RPMI7951 (cell line): Measurements from ENCODE around the gene FMO4. TPM values are rescaled to one million over a fixed set of nuclear protein-coding genes. Genes with fewer than 3 reads are reported as not detected.

Source experiments
- DNase-seq: peaks from one replicate; pipeline ENCODE4 v3.0.0-alpha.2; 2012; ENCODE audit warnings: low read depth
- total RNA-seq: library from RNA; depleted of rRNA; stranded (reverse); fragments of >200 nt; shearing (Covaris generic); gene quantifications from 2 replicates; pipeline ENCODE4 v1.2.3, GENCODE V29; 2014; rRNA removed

Gene FMO4, protein sequence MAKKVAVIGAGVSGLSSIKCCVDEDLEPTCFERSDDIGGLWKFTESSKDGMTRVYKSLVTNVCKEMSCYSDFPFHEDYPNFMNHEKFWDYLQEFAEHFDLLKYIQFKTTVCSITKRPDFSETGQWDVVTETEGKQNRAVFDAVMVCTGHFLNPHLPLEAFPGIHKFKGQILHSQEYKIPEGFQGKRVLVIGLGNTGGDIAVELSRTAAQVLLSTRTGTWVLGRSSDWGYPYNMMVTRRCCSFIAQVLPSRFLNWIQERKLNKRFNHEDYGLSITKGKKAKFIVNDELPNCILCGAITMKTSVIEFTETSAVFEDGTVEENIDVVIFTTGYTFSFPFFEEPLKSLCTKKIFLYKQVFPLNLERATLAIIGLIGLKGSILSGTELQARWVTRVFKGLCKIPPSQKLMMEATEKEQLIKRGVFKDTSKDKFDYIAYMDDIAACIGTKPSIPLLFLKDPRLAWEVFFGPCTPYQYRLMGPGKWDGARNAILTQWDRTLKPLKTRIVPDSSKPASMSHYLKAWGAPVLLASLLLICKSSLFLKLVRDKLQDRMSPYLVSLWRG
- total RNA-seq, result 3.1 and 10.8 TPM in 2 replicates

DNA sequence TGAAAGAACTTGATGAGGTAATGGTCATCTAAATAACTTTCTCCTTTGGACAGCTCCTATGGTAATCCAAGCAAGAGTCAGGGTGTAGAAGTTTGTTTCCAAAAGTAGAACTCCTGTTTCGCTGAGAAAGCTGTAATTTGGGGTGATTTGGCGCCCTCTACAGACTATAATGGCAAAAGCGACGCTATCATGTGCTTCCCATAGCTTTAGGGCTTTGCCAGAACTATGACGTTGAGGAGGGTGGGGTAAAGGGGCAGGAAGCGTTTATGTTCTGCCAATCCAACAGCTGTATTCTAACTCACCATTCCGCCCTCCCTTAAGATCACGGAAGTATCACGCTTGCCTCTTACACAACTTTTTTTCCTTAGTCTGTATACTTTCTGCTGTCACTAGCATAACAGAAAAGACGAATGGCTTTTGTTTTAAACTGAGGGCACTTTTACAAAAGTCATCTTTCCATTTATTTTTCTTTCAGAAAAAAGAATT is at the start of gene FMO4:
Gene FMO4 (plus strand): TSS at position 349 of the 486 bp plus-strand sequence. CDS start 5,643 bp downstream, outside the sequence.
- DNase-seq, result peak; percentile 98

DNA sequence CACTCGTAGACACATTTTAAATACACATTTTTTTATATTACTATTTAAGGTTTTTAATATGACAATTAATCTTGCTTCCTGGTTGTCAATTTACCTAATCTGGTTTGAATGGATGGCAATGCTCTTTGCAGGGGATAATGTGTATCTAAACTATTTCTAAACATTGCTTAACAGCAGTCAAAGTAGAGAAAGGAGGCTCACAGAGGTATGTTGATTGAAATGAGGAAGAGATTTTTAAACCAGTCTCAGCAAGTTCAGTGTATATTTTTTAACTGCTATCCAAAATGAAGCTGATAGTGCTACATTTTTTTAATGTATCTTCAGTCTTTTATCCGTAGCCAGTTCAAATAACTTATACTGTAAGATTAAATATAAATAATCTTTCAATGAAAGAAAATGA is 48.3 kb upstream of the FMO4 start:
- DNase-seq, result no peak

DNA sequence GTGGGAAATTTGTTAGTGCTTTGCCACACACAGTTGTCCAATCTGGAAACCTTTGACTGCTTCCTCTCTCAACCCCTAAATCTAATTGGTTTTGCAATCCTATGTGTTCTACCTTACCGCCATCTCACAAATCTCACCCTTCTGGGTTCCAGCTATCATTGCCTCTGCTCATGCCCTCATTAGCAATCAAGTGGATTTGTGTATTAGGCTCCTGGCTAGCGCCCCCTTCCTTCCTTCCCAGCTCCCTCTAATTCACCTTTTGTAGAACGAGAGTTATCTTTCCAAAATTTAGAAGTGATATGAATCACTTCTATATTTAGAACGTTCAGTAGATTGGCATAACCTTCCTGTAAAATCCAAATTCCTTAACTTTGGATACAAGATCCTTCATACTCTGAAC is 47.1 kb upstream of the FMO4 start:
- no peak for DNase-seq

DNA sequence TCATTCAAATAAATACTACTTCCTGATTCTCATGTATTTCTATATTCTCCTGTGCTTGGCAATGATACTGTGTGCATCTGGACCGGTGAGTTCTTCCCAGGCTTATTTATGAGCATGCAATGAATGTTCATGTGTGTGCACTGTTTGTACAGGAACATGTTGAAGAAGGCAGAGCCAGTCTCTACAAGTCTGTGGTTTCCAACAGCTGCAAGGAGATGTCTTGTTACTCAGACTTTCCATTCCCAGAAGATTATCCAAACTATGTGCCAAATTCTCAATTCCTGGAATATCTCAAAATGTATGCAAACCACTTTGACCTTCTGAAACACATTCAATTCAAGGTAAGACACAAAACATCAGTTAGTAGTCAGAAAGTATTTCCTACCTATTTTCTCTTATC is 46.6 kb upstream of the FMO4 start:
- peak; percentile 48 for DNase-seq

- DNase-seq, result no peak
Measured at GRCh38 chr1:171270806-171271205, 43.2 kb upstream of the FMO4 start.

DNA sequence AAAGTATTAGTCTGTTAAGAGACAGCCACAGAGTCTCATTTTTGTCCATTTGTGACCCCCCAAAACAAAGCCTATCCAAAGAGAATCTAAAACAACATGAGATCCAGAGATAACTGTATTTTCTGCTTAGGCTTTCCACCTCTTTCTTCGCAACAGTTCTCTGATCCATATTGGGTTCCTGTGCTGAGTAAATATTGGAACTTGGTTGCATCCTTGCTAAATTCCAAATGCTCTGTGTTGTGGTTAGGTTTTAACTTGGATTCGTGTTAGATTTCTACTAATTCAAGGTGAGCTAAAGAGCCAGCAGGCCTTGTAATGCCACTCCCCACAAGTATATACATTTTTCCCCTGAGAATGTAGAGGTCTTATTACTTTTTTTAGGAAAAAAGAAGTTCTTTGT is 36.4 kb upstream of the FMO4 start:
- no peak for DNase-seq

DNA sequence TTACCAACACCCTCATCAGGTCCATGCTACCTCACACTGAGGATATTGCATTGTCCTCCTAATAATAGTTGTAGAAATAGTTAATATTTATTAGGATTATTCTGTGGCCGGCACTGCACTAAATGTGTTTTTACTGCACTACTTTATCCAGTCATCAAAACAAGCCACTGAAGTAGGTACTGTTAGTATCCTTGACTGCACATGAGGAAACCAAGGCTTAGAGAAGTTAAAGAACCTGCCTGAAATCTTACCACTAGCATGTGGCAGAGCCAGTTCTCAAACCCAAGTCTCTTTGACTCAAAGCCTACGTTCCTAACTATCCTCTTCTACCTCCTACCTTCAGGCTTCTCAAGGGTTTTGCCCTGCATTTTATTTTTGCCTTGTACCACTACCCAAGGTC is 34.7 kb upstream of the FMO4 start:
- no peak for DNase-seq

GRCh38 chr1:171279678-171280077 is 34.3 kb upstream of the FMO4 start:
- no peak for DNase-seq

DNA sequence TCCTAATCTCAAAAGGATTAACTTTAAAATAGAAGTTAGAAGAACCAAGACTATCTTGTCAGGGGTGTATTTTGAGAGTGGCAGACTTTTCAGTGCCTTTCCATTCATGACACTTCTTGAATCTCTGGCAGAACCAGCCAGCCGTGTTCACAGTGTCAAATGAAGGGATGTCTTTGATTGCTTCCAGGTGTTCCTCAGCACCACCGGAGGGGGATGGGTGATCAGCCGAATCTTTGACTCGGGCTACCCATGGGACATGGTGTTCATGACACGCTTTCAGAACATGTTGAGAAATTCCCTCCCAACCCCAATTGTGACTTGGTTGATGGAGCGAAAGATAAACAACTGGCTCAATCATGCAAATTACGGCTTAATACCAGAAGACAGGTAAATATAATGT is 33.4 kb upstream of the FMO4 start:
- no peak for DNase-seq

DNA sequence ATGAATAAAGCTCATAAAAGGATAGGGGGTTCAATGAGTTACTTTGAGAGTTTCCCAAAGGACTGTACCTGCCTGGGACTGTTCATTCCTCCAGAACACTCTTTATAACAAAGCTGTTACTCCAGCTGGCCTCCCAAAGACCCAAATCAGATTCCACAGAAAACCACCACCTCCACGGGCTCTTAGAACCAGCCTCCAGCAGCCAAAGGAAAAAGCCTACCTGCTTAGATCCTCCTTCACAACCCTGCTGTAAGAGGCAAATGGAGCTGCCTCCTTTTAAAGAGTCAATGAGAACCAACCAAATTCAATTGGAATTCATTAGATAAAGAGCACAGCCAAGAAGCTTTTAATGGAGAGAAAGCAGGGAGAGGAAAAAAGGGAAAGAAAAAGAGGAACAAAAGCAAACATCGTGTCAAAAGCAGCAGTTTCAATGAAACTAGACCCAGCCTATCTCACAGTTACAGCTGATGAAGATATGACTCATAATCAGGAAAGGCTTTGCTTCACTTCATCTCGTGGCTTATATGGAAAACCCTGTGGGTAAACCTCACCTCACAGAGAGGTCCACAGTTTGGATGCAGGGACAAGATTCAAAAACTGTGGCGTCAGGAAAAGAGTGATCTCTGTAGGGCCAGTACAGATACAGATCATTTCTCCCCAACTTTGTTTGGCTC is 27.8 kb upstream of the FMO4 start:
- DNase-seq, result peak; percentile 33

DNA sequence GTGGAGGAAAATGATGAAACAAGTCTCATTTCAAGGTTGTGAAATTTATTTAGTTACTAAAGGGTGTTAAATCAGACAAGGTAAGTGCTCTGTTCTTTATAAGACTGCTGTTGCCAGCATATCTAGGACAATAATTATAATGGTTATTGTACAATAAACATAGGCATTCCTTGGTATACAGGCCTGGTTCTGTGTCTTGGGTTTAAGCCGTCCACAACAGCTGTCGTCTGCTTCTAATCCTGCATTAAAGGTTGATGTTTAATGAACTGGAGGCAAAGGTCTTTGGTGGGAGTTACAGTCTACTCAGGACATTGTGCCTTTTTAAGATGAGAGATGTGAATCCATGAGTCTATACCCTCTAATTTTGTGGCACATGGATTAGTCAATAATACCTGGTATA is 23.4 kb upstream of the FMO4 start:
- no peak for DNase-seq

DNA sequence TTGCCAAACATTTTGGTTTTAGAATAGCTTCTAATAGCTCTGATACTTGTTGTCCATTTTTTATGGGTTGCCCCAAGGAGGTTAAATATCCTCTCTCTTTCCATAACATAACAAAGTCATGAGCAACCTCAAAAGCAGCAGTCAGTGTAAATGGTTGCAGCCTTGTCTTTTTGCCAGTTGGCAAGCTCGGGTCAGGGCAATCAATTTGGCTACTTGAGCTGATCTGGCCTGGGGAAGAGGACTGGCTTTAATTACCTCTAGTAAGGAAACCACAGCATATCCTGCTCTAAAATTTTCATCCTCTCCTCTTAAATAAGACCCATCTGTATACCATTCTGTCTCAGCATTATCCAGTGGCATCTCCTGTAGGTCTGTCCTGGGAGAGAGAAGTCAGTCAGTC is 21.2 kb upstream of the FMO4 start:
- DNase-seq, result peak; percentile 89

GRCh38 chr1:171295383-171295782 is 18.6 kb upstream of the FMO4 start:
- peak; percentile 58 for DNase-seq

- no peak for DNase-seq
Measured at GRCh38 chr1:171295821-171296220, 18.2 kb upstream of the FMO4 start.

GRCh38 chr1:171296897-171297296 is 17.1 kb upstream of the FMO4 start:
- DNase-seq, result peak; percentile 32

DNA sequence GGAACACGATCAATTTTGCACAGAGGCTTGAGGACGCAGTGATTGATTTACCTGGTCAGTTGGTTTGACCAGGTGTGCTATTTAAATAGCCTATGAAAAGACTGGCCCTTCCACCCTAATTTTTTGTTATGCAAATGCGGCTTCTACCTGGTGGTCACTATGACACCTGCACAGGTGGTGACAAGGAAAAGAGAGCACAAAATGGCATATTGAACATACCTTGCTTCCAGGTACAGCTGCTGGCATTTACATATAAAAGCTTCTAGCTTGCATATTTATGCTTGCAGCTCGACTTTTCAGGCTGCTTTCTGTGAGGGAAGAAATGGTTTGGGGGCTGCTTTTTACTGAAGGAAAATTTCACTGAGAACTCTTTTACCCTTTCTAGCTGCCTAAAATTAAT is 15.3 kb upstream of the FMO4 start:
- no peak for DNase-seq

- DNase-seq, result no peak
Measured at GRCh38 chr1:171299342-171299741, 14.6 kb upstream of the FMO4 start.

DNA sequence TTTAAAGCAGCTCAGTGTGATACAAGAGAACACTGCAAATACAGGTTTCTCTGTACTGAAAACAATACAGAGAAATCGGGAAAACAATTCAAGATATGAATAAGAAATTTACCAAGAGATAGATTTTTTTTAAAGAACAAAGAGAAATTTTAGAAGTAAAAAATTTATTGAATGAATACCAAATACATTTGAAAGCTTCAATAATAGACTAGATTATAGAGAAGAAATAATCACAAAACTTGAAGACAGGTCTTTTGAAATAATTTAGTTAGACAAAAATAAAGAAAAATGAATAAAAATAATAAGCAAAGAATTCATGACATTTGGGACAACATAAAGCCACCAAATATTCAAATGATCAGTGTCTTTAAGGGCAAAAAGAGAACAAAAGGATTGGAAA is 13.6 kb upstream of the FMO4 start:
- DNase-seq, result no peak

DNA sequence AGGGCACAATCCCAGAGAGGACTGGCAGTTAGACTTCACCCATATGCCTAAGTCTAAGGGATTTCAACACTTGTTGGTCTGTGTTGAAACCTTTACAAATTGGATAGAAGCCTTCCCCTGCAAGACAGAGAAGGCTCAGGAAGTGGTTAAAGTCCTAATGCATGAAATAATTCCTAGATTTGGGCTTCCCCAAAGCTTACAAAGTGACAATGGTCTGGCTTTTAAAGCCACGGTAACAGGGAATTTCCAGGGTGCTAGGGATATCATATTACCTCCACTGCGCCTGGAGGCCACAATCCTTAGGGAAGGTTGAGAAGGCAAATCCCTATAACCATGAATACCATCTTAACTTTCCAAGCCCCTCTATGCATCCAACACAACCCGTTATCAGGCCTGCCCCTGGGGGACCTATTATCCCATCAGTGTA is 3.3 kb upstream of the FMO4 start:
- DNase-seq, result peak; percentile 62

- DNase-seq, result no peak
Measured at GRCh38 chr1:171311771-171312558, 2.0 kb upstream of the FMO4 start.

DNA sequence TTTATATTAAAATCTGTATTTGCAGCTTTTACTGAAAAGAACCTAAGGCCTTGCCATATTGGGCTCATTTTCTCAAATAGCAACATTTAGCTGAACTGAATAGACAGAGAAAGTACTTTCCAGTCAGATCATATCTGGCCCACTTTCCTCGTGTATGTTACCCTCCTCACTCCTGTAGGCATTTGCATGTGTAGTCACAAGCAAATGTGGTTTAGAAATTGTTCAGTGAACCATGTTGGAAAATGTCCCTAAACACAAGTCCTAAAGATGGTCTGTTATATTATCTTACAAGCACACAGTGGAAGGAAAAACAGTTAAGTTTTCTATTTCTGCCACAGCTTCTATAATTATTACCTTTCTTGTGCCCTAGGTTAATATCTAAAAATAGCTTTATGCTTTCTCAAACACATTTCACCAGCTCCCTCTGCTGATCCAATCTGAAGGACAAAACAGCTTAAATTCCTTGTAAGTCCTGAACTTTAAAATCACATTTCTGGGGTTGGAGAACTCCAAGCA is 606 bp upstream of the FMO4 start:
- no peak for DNase-seq

DNA sequence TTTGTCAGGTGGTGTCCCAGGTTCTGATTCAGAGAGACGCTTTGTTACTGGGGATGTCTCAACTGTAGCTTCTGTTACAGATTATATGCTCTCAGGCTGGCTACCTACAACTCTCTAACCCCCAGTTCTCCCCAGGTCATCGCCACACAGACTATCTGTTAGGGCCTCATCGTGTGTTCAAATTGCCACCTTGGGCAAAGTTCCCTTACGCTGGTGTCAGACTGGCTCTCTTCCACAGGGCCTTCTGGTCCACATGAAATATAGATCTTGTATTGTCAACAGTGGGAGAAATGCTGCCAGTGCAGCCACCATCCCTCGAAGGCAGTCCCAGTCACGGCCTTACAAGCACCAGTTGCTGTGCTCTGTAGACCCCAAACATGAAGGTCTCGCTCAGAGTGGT is 15.3 kb downstream of the FMO4 start:
- no peak for DNase-seq
